OCI-LY7 (cell line): ENCODE data around the gene CCDC182. TPM values are rescaled to one million over a fixed set of nuclear protein-coding genes. Genes with fewer than 3 reads are reported as not detected.

Experiments
- BruUV-seq: library from RNA; stranded (reverse); fragments of 400-500 nt; replicated peaks from 2 replicates; lab custom pipeline; 2021; lab: Mats Ljungman, UMichigan
- CTCF ChIA-PET: fragments of 300-600 bp; sonication (Branson Sonifier 250); formaldehyde crosslinking; loops from one replicate; lab custom pipeline; 2022; ENCODE audit warnings: antibody characterized with exemption; ENCODE audit not compliant: unreplicated experiment; lab: Charles Lee
- POLR2A ChIA-PET: fragments of 300-600 bp; sonication (Branson Sonifier 250); formaldehyde crosslinking; loops from one replicate; lab custom pipeline; 2022; ENCODE audit warnings: antibody characterized with exemption; lab: Charles Lee
- DNase-seq: peaks from one replicate; pipeline ENCODE4 v3.0.0-alpha.2; 2015; ENCODE audit warnings: low spot score
- H2AFZ ChIP-seq: fragments of 200-600 bp; sonication (generic), shearing (Covaris generic); 2 replicates; pipeline ENCODE4 v1.6.1; 2014; ENCODE audit warnings: mild to moderate bottlenecking, antibody characterized with exemption, low read length, moderate library complexity
- H3K27ac ChIP-seq: fragments of 200-600 bp; sonication (generic); 2 replicates; pipeline ENCODE4 v1.5.1; 2014; ENCODE audit warnings: mixed run types, low read depth, mild to moderate bottlenecking, moderate library complexity, low read length, inconsistent platforms; ENCODE audit not compliant: poor library complexity, severe bottlenecking
- H3K36me3 ChIP-seq: fragments of 200-600 bp; sonication (generic); 2 replicates; pipeline ENCODE4 v1.6.1; 2014; ENCODE audit warnings: mild to moderate bottlenecking, antibody characterized with exemption, low read length, moderate library complexity, mixed read lengths; ENCODE audit not compliant: insufficient read depth
- H3K4me1 ChIP-seq: fragments of 200-600 bp; sonication (generic); 2 replicates; pipeline ENCODE4 v1.5.1; 2014; ENCODE audit warnings: mild to moderate bottlenecking, low read length; ENCODE audit not compliant: insufficient read depth, poor library complexity, severe bottlenecking
- H3K4me2 ChIP-seq: fragments of 200-600 bp; sonication (generic); 2 replicates; pipeline ENCODE4 v1.6.1; 2014; ENCODE audit warnings: mild to moderate bottlenecking, low read length
- H3K4me3 ChIP-seq: fragments of 200-600 bp; sonication (generic); 2 replicates; pipeline ENCODE4 v1.5.1; 2014; ENCODE audit warnings: mild to moderate bottlenecking, low read depth, low read length; ENCODE audit not compliant: poor library complexity, severe bottlenecking
- H3K79me2 ChIP-seq: fragments of 200-600 bp; sonication (generic); 2 replicates; pipeline ENCODE4 v1.6.1; 2016; ENCODE audit warnings: low read depth, mild to moderate bottlenecking, low read length, moderate library complexity, mixed read lengths; ENCODE audit not compliant: insufficient read depth
- H3K9me2 ChIP-seq: fragments of 200-600 bp; sonication (generic); 2 replicates; pipeline ENCODE4 v1.6.1; 2016; ENCODE audit warnings: mild to moderate bottlenecking, low read length, mixed read lengths; ENCODE audit not compliant: insufficient read depth
- H3K9me3 ChIP-seq: fragments of 200-600 bp; sonication (generic); 2 replicates; pipeline ENCODE4 v1.6.1; 2014; ENCODE audit warnings: mild to moderate bottlenecking, mixed run types, low read length, mixed read lengths
- H4K20me1 ChIP-seq: fragments of 200-600 bp; sonication (generic); 2 replicates; pipeline ENCODE4 v1.6.1; 2014; ENCODE audit warnings: mild to moderate bottlenecking, antibody characterized with exemption, low read length, moderate library complexity, mixed read lengths; ENCODE audit not compliant: insufficient read depth
- CTCF ChIP-seq: fragments of 200-600 bp; sonication (generic); conservative IDR thresholded peaks from 2 replicates; pipeline ENCODE4 v1.5.1; 2014; ENCODE audit warnings: mild to moderate bottlenecking, antibody characterized with exemption, low read length, moderate library complexity, mixed read lengths
- EZH2phosphoT487 ChIP-seq: fragments of 200-600 bp; sonication (generic); IDR thresholded peaks from 2 replicates; pipeline ENCODE4 v1.6.1; 2018; ENCODE audit warnings: low read depth, borderline replicate concordance, mild to moderate bottlenecking, mixed run types, antibody characterized with exemption, low read length, moderate library complexity, mixed read lengths
- intact Hi-C: fragments of 100-400 bp; cut with micrococcal nuclease; formaldehyde crosslinking; loops from one replicate; pipeline ENCODE4 v1.10.0; 2022; ENCODE audit not compliant: unreplicated experiment
- total RNA-seq, 2 experiments: library from RNA; depleted of rRNA in 1 of 2; stranded (reverse); fragments of >200 nt in 1 of 2; shearing (Covaris generic) in 1 of 2; gene quantifications; 2 replicates each; pipeline ENCODE4 v1.2.3, GENCODE V29; 2014 to 2022

Gene CCDC182
- total RNA-seq, 2 experiments from 2014 or later: not detected

DNA sequence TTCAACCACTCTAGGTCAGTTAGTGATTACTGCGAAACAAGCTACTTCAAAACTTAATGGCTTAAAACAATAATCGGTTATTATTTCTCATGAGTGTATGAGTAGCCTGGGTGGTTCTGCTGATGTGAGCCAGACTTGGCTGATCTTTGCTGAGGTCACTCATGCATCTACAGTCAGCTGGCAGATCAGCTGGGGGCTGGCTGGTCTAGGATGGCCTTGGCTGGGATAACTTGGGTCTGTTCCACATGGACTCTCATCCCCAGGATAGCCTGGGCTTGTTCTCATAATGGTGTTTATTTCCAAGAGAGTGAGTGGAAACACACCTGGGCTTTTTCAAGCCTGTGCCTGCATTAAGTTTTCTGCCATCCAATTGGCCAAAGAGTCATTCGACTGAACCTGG, 13.0 kb downstream of the CCDC182 start:
- Histone ChIP-seq H3K9me2 (no peaks in the 10 kb centered on the region), H3K4me1 (peaks cover 21% of the 10 kb centered on the region), H4K20me1 (no peaks in the 10 kb centered on the region), H3K4me3 (no peak overlapping the region), H3K9me3 (no peaks in the 10 kb centered on the region), H3K36me3 (no peaks in the 10 kb centered on the region), H2AFZ (no peak overlapping the region), H3K27ac (no peak overlapping the region), H3K4me2 (no peak overlapping the region), H3K79me2 (no peaks in the 10 kb centered on the region)
- ChIA-PET POLR2A (interaction anchor here (1.2 kb wide), 1 partner anchor 16 kb away, joined by 6 read pairs; no protein-coding TSS in a partner anchor), CTCF (no interaction called here)
- no TSS peak for BruUV-seq
- intact Hi-C loops: no loop called here
- TF ChIP-seq EZH2phosphoT487 (no peak), CTCF (no peak)
- DNase-seq: no peak

- Histone ChIP-seq H3K9me2 (no peaks in the 10 kb centered on the region), H3K27ac (no peak overlapping the region), H4K20me1 (no peaks in the 10 kb centered on the region), H2AFZ (no peak overlapping the region), H3K4me3 (no peak overlapping the region), H3K9me3 (no peaks in the 10 kb centered on the region), H3K36me3 (no peaks in the 10 kb centered on the region), H3K79me2 (no peaks in the 10 kb centered on the region), H3K4me2 (no peak overlapping the region), H3K4me1 (peaks cover 11% of the 10 kb centered on the region)
- TF ChIP-seq EZH2phosphoT487 (no peak), CTCF (no peak)
- ChIA-PET POLR2A (no interaction called here), CTCF (no interaction called here)
- DNase-seq: no peak
- no TSS peak for BruUV-seq
- intact Hi-C loops: no loop called here
These were observed 14.9 kb downstream of the CCDC182 start for GRCh38 chr17:57730026-57730701.

DNA sequence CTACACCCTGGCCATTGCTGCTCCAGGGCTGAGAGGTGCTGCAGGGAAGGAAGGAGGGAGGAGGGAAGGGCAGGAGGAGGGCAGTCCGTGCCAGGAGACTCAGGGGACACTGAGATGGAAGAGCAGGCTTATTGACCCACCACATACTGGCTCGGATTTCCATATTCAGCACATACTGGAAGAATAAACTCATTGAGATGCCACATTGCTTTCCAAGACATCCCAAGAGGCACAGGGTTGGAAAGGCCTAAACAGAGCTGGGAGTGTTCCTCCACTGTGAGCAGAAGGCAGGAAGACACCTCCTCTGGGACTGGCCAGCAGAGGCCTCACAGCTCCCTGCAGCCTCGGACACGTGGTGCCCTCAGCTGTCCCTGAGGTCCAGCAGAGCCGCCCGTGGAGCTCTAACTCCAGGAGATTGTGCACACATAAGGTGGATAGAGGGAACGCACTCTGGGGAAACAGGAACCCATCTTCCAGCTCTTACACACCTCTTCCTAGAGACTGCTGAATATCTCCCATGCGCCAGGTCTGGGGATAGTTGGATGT, 17.4 kb downstream of the CCDC182 start:
- H3K36me3 ChIP-seq: no peaks in the 10 kb centered on the region
- no peak overlapping the region for H3K4me2 ChIP-seq
- ChIA-PET POLR2A (interaction anchor here (0.6 to 0.7 kb wide), 2 partner anchors 75 to 588 kb away, joined by 3 read pairs; no protein-coding TSS in a partner anchor), CTCF (no interaction called here)
- H3K4me1 ChIP-seq: peaks cover 13% of the 10 kb centered on the region
- no peaks in the 10 kb centered on the region for H3K9me3 ChIP-seq
- intact Hi-C loops: no loop called here
- no TSS peak for BruUV-seq
- TF ChIP-seq EZH2phosphoT487 (no peak), CTCF (no peak)
- no peaks in the 10 kb centered on the region for H3K9me2 ChIP-seq
- no peak for DNase-seq
- H4K20me1 ChIP-seq: no peaks in the 10 kb centered on the region
- no peaks in the 10 kb centered on the region for H3K79me2 ChIP-seq
- no peak overlapping the region for H2AFZ ChIP-seq
- no peak overlapping the region for H3K27ac ChIP-seq
- no peak overlapping the region for H3K4me3 ChIP-seq
